ENCODE data around the gene CHDH.
A peak's percentile ranks its signal among the peaks of the same experiment; 100 is the strongest.

Gene CHDH

GRCh38 chr3:53846134-53846850 lies at the start of gene CHDH, which contains the start of gene IL17RB:
Gene CHDH, minus strand, starts transcription at chr3:53846419. Its CDS starts 22,411 bp downstream, at chr3:53824008.
Gene IL17RB, plus strand, starts transcription at chr3:53846568. Its CDS starts 21 bp downstream, at chr3:53846589.
- peak within 1 kb of the TSS; percentile 48 for H3K4me3 ChIP-seq (ENCODE audit: low read depth, low read length)
- DNase-seq (ENCODE audit: low read depth) = no peak

- DNase-seq (ENCODE audit: low read depth) = no peak
- peak overlapping the region; percentile 95 for H3K4me3 ChIP-seq (ENCODE audit: low read depth, low read length)
These were observed 46.0 kb upstream of the CHDH start for GRCh38 chr3:53892286-53892637.

- DNase-seq (ENCODE audit: low read depth) = peak; percentile 99
- peak within 1 kb of the TSS; percentile 95 for H3K4me3 ChIP-seq (ENCODE audit: low read depth, low read length)
These were observed 45.5 kb upstream of the CHDH start, which contains the start of gene SELENOK for GRCh38 chr3:53891497-53892285. Gene SELENOK, minus strand, starts transcription at chr3:53891859.

GRCh38 chr3:53890726-53891475 lies 44.7 kb upstream of the CHDH start:
- DNase-seq (ENCODE audit: low read depth) = no peak

GRCh38 chr3:53888232-53888631 lies 42.0 kb upstream of the CHDH start:
- no peak overlapping the region for H3K4me3 ChIP-seq (ENCODE audit: low read depth, low read length)
- no peak for DNase-seq (ENCODE audit: low read depth)

More at GRCh38 chr3:53890726-53891475, 44.7 kb upstream of the CHDH start:
- peak overlapping the region; percentile 95 for H3K4me3 ChIP-seq (ENCODE audit: low read depth, low read length)

GRCh38 chr3:53887446-53887845 lies 41.2 kb upstream of the CHDH start:
- DNase-seq (ENCODE audit: low read depth) = no peak
- no peak overlapping the region for H3K4me3 ChIP-seq (ENCODE audit: low read depth, low read length)

GRCh38 chr3:53885239-53885638 lies 39.0 kb upstream of the CHDH start:
- no peak for DNase-seq (ENCODE audit: low read depth)
- no peak overlapping the region for H3K4me3 ChIP-seq (ENCODE audit: low read depth, low read length)

GRCh38 chr3:53884623-53885022 lies 38.4 kb upstream of the CHDH start:
- H3K4me3 ChIP-seq (ENCODE audit: low read depth, low read length) = no peak overlapping the region
- DNase-seq (ENCODE audit: low read depth) = no peak

- DNase-seq (ENCODE audit: low read depth) = no peak
- H3K4me3 ChIP-seq (ENCODE audit: low read depth, low read length) = no peak overlapping the region
These were observed 36.8 kb upstream of the CHDH start for GRCh38 chr3:53883008-53883407.

GRCh38 chr3:53881691-53882593 lies 35.7 kb upstream of the CHDH start, which contains the start of gene ACTR8:
Gene ACTR8, minus strand, starts transcription at chr3:53882152. Its CDS starts 51 bp downstream, at chr3:53882101.
- peak within 1 kb of the TSS; percentile 82 for H3K4me3 ChIP-seq (ENCODE audit: low read depth, low read length)
- DNase-seq (ENCODE audit: low read depth) = peak; percentile 43

GRCh38 chr3:53880396-53881345 lies 34.5 kb upstream of the CHDH start:
- peak overlapping the region; percentile 82 for H3K4me3 ChIP-seq (ENCODE audit: low read depth, low read length)
- no peak for DNase-seq (ENCODE audit: low read depth)

GRCh38 chr3:53865732-53866499 lies 19.7 kb upstream of the CHDH start:
- no peak for DNase-seq (ENCODE audit: low read depth)
- H3K4me3 ChIP-seq (ENCODE audit: low read depth, low read length) = no peak overlapping the region

GRCh38 chr3:53863145-53863544 lies 16.9 kb upstream of the CHDH start:
- no peak overlapping the region for H3K4me3 ChIP-seq (ENCODE audit: low read depth, low read length)
- no peak for DNase-seq (ENCODE audit: low read depth)

- H3K4me3 ChIP-seq (ENCODE audit: low read depth, low read length) = no peak overlapping the region
- no peak for DNase-seq (ENCODE audit: low read depth)
These were observed 16.0 kb upstream of the CHDH start for GRCh38 chr3:53862241-53862640.

GRCh38 chr3:53860196-53860595 lies 14.0 kb upstream of the CHDH start:
- DNase-seq (ENCODE audit: low read depth) = no peak
- no peak overlapping the region for H3K4me3 ChIP-seq (ENCODE audit: low read depth, low read length)

- DNase-seq (ENCODE audit: low read depth) = no peak
- H3K4me3 ChIP-seq (ENCODE audit: low read depth, low read length) = no peak overlapping the region
These were observed 13.0 kb upstream of the CHDH start for GRCh38 chr3:53859178-53859577.

GRCh38 chr3:53858096-53858741 lies 12.0 kb upstream of the CHDH start:
- H3K4me3 ChIP-seq (ENCODE audit: low read depth, low read length) = no peak overlapping the region

More at GRCh38 chr3:53858096-53858741, 12.0 kb upstream of the CHDH start:
- DNase-seq (ENCODE audit: low read depth) = no peak
